GM12875 (cell line): ENCODE results near the gene UGT1A5.

Experiments used
- H3K4me3 ChIP-seq: one replicate; pipeline ENCODE4 v1.5.1; 2011; ENCODE audit warnings: low read depth, low read length, control low read depth
- TF ChIP-seq, protein P1 (sequence below): IDR thresholded peaks from 2 replicates; pipeline ENCODE4 v1.5.1; 2011; ENCODE audit warnings: low read depth, mild to moderate bottlenecking, control low read depth, inconsistent platforms, low read length, moderate library complexity, borderline replicate concordance; ENCODE audit not compliant: insufficient read depth

The UGT1A5 gene

DNA sequence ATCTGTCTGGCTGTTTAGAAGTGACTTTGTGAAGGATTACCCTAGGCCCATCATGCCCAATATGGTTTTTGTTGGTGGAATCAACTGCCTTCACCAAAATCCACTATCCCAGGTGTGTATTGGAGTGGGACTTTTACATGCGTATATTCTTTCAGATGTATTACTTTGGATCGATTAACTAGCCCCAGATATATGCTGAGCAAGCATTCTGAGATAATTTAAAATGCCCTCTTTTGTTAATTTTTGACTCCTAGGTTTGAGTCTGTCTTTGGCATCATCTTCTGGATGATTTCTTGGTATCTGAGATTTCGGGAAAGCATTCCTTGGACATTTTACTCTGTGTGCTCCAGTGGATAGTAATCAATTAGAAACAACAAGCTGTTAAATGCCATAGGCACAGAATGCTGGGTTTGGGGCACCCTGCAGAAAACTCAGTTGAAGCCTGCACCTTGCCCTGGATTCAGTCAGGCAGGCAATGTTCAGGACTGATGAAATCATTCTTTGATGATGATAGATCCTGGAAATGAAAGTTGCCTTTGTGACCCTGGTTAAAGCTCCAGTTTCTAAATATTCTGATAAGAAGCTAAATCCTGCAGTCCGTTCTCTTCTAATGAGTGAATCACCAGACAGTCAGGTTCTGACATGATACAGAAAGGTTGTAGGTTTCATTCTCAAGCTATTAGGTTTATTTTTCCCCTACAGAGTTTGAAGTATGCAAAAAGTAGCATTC, 48.5 kb downstream of the UGT1A5 start:
- H3K4me3 ChIP-seq, result no peak overlapping the region
- TF ChIP-seq, protein P1, sequence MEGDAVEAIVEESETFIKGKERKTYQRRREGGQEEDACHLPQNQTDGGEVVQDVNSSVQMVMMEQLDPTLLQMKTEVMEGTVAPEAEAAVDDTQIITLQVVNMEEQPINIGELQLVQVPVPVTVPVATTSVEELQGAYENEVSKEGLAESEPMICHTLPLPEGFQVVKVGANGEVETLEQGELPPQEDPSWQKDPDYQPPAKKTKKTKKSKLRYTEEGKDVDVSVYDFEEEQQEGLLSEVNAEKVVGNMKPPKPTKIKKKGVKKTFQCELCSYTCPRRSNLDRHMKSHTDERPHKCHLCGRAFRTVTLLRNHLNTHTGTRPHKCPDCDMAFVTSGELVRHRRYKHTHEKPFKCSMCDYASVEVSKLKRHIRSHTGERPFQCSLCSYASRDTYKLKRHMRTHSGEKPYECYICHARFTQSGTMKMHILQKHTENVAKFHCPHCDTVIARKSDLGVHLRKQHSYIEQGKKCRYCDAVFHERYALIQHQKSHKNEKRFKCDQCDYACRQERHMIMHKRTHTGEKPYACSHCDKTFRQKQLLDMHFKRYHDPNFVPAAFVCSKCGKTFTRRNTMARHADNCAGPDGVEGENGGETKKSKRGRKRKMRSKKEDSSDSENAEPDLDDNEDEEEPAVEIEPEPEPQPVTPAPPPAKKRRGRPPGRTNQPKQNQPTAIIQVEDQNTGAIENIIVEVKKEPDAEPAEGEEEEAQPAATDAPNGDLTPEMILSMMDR, result no peak

DNA sequence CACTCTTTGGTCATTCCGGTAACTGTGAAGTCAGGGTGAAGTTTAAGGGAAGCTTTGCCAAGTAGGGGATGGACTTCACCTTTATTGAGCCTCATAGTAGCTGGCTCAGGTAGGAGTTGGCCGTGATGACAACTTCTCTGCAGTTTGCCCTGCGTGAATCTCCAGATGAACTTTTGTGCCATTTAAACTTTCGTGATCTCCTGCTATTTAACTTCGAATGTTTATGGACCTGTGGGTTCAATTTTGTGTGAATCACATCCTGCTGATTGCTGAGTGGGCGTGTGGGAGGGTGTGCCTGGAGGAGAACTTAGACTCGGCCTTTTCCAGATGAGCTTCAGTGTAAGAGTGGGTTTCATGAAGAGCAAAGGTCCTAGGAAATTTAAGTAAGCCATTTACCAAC, 51.6 kb downstream of the UGT1A5 start:
- TF ChIP-seq, protein P1, result no peak

DNA sequence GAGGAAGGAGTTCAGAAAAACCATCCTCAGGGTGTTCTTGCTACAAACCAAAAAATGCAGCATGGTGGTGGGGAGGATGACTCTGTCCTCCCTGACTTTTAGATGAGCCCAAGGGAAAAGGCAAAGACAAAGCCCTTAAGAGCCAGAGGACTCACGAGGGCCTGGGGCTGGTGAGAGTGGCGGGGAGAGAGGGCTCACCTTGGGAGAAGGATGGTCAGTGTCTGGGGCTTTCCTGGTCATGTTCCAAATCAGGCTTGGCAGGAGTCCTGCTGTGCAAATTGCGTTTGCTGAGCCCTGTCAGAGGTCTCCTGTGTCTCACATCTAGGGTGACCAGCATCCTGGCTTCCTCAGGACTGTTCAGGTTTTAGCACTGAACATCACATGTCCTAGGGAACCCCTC, 52.1 kb downstream of the UGT1A5 start:
- TF ChIP-seq, protein P1, result no peak
- H3K4me3 ChIP-seq, result no peak overlapping the region

More for the DNA sequence above, 51.6 kb downstream of the UGT1A5 start:
- no peak overlapping the region for H3K4me3 ChIP-seq

DNA sequence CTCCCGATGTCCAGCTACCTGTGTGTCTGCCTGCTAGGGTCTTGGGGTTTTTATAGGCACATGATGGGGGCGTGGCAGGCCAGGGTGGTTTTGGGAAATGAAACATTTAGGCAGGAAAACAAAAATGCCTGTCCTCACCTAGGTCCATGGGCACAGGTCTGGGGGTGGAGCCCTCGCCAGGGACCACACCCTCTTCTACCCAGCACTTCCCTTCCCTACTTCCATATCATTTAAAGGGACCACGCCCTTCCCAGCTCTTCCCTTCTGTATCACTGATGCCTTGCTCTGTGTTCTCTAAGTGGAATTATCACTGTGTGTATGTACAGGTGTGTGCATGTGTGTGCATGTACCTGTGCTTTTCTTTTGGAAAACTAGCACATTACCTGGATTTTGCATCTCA, 53.7 kb downstream of the UGT1A5 start:
- no peak overlapping the region for H3K4me3 ChIP-seq
- TF ChIP-seq, protein P1, result no peak

DNA sequence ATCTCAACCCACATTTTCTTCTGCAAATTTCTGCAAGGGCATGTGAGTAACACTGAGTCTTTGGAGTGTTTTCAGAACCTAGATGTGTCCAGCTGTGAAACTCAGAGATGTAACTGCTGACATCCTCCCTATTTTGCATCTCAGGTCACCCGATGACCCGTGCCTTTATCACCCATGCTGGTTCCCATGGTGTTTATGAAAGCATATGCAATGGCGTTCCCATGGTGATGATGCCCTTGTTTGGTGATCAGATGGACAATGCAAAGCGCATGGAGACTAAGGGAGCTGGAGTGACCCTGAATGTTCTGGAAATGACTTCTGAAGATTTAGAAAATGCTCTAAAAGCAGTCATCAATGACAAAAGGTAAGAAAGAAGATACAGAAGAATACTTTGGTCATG, 55.4 kb downstream of the UGT1A5 start:
- H3K4me3 ChIP-seq, result no peak overlapping the region
- TF ChIP-seq, protein P1, result no peak

DNA sequence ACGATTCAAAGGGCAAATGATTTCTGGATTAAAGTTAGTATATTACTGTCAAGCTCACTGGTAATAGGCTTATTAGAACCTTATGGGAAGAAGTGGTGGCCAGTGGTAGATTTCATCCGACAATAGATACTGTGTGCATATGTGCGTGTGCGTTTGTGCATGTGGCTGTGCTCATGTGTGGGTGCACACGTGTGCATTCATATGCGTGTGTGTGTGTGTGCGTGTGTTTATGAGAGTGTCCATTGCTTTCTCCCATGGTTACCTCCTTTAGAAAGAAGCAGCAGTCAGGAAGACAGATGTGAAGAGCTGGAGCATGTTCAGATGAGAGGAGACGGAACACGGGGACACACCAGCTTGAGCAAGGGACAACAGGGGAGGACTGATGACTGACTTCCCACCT, 56.6 kb downstream of the UGT1A5 start:
- TF ChIP-seq, protein P1, result no peak
- H3K4me3 ChIP-seq, result no peak overlapping the region

DNA sequence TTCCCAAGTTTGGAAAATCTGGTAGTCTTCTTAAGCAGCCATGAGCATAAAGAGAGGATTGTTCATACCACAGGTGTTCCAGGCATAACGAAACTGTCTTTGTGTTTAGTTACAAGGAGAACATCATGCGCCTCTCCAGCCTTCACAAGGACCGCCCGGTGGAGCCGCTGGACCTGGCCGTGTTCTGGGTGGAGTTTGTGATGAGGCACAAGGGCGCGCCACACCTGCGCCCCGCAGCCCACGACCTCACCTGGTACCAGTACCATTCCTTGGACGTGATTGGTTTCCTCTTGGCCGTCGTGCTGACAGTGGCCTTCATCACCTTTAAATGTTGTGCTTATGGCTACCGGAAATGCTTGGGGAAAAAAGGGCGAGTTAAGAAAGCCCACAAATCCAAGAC, 59.4 kb downstream of the UGT1A5 start:
- H3K4me3 ChIP-seq, result no peak overlapping the region
- TF ChIP-seq, protein P1, result no peak
